ENCODE data around the gene HIVEP3. TPM values are rescaled to one million over a fixed set of nuclear protein-coding genes. Genes with fewer than 3 reads are reported as not detected.

Gene HIVEP3
- total RNA-seq, 4 donors from 2014 or later, result 3.2 to 11.0 (median 4.2) TPM

GRCh38 chr1:41497461-41498030 is 421.2 kb downstream of the HIVEP3 start:
- 86 to 91% methylated on average over 5 to 6 of the region's 7 CpGs for WGBS, 2 donors
- peaks cover 35 to 76% (median 50%) of the 10 kb centered on the region in 3 donors for H3K4me1 ChIP-seq
- intact Hi-C loops (cut with DNase I), result no loop called here
- peak overlapping the region; percentile 86 to 91 (median 88) for H3K27ac ChIP-seq
- no peaks in the 10 kb centered on the region for H3K36me3 ChIP-seq
- TF ChIP-seq POLR2A (IDR thresholded peaks at IDR 0.05) (no peak), CTCF (IDR thresholded peaks at IDR 0.05) (no peak)
- no peaks in the 10 kb centered on the region for H3K9me3 ChIP-seq
- no peak for DNase-seq
- no peak overlapping the region for H3K4me3 ChIP-seq
- H3K27me3 ChIP-seq, result peaks cover 0 to 13% (median 0%) of the 10 kb centered on the region in 4 donors

GRCh38 chr1:41497056-41497440 is 421.7 kb downstream of the HIVEP3 start:
- Histone ChIP-seq H3K27ac (peak overlapping the region; percentile 86 to 91 (median 88)), H3K36me3 (no peaks in the 10 kb centered on the region), H3K4me1 (peaks cover 35 to 71% (median 50%) of the 10 kb centered on the region in 3 donors), H3K27me3 (peaks cover 0 to 13% (median 0%) of the 10 kb centered on the region in 4 donors), H3K4me3 (peak overlapping the region in 1 of 4 donors; percentile 62), H3K9me3 (no peaks in the 10 kb centered on the region)
- TF ChIP-seq POLR2A (IDR thresholded peaks at IDR 0.05), result no peak
- TF ChIP-seq CTCF (IDR thresholded peaks at IDR 0.05), result no peak
- no peak for DNase-seq
- intact Hi-C loops (cut with DNase I), result no loop called here
- 100% methylated on average over 3 of the region's 13 CpGs; no CpG with 5 or more reads in 1 of the 2 donors for WGBS, 2 donors

- Histone ChIP-seq H3K4me1 (peaks cover 35 to 64% (median 49%) of the 10 kb centered on the region in 3 donors), H3K27ac (peak overlapping the region; percentile 86 to 91 (median 88)), H3K9me3 (no peaks in the 10 kb centered on the region), H3K36me3 (no peaks in the 10 kb centered on the region), H3K27me3 (peaks cover 0 to 13% (median 0%) of the 10 kb centered on the region in 4 donors), H3K4me3 (peak overlapping the region; percentile 23 to 62 (median 38))
- TF ChIP-seq CTCF (IDR thresholded peaks at IDR 0.05), result peak in 3 of 6 experiments; percentile 8 to 48 (median 34)
- peak in 2 of 4 donors; percentile 61 to 72 for TF ChIP-seq POLR2A (IDR thresholded peaks at IDR 0.05)
- WGBS, 2 donors, result 5 to 33% methylated on average over 3 to 8 of the region's 74 CpGs
- no peak for DNase-seq
- intact Hi-C loops (cut with DNase I), result no loop called here
Observed at GRCh38 chr1:41496080-41497055, 422.4 kb downstream of the HIVEP3 start.

GRCh38 chr1:41495210-41495948 is 423.3 kb downstream of the HIVEP3 start:
- Histone ChIP-seq H3K4me1 (peaks cover 28 to 54% (median 41%) of the 10 kb centered on the region in 3 donors), H3K27ac (peak overlapping the region; percentile 86 to 91 (median 88))
- no peak for DNase-seq

More at GRCh38 chr1:41495210-41495948, 423.3 kb downstream of the HIVEP3 start:
- Histone ChIP-seq H3K4me3 (peak overlapping the region in 3 of 4 donors; percentile 34 to 62 (median 42)), H3K36me3 (no peaks in the 10 kb centered on the region), H3K9me3 (no peaks in the 10 kb centered on the region), H3K27me3 (peaks cover 0 to 13% (median 0%) of the 10 kb centered on the region in 4 donors)
- intact Hi-C loops (cut with DNase I), result no loop called here
- no peak for TF ChIP-seq POLR2A (IDR thresholded peaks at IDR 0.05)
- no peak for TF ChIP-seq CTCF (IDR thresholded peaks at IDR 0.05)
- 80% methylated on average over 8 to 9 of the region's 19 CpGs for WGBS, 2 donors

Measured in esophagus squamous epithelium (tissue), 5 donors.